Measurements from ENCODE around the gene IL18. TPM values are rescaled to one million over a fixed set of nuclear protein-coding genes. Genes with fewer than 3 reads are reported as not detected.

IL18 gene
- total and polyA plus RNA-seq, 2 of the 8 experiments (the other 6 are each of a cell fraction or from before 2014, with no cell fraction given), result 0.29 to 0.84 TPM

DNA sequence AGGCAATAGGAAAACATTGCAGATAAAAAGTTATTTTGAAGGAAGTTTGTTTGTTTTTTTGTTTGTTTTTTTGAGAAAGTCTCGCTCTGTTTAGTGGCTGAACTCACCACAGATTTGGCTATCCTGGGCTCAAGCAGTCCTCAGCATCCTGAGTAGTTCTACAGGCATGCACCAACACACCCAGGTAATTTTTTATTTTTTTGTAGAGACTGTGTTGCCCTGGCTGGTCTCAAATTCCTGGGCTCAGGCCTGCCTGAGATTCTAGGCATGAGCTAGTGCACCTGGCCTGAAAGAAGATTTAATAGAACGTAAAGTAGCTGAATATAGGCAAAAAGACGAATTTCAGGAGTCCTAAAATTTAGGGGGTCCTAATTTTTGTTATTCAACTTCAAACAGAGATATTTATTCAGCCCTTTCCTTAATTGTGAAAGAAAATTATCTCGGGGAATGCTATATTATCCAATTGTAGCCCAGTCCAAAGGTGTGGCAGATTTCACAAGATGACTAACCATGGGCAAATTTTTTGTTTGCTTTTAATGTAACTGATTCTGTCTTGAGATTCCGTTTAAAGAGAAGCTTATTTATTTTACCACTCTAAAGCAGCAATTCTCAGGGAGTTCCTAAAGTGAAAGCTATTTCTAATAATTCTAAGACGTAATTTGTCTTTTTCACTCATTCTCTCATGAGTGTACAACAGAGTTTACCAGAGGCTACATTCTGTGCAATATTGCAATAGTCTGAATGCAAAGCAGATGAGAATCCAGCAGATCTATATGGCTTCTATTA, 940 bp downstream of the IL18 start (continued):
- TF ChIP-seq CHD7 (IDR thresholded peaks at IDR 0.05; ENCODE audit: insufficient replicate concordance, low read length), result no peak
- TF ChIP-seq POLR2A (IDR thresholded peaks at IDR 0.05; ENCODE audit: control extremely low read depth in 1 of 2, low read depth in 2 of 2, low read length in 2 of 2), result no peak
- TF ChIP-seq SP2 (IDR thresholded peaks at IDR 0.05; ENCODE audit: low read length), result no peak

Measured in H1 (cell line).